Measurements from ENCODE around the gene C19orf12. TPM values are rescaled to one million over a fixed set of nuclear protein-coding genes. Genes with fewer than 3 reads are reported as not detected.

C19orf12 gene
- total RNA-seq, 1 donor from 2014 or later = 48.6 TPM

- intact Hi-C loops (cut with micrococcal nuclease) = loop anchor here (10.0 kb wide), 1 partner anchor 143 kb away; no protein-coding TSS in a partner anchor
- H3K27ac ChIP-seq (replicated peaks) = no peak overlapping the region
- DNase-seq = no peak
- no peak for TF ChIP-seq CTCF (IDR thresholded peaks at IDR 0.05; ENCODE audit: borderline replicate concordance)
- peaks cover 81% of the 10 kb centered on the region for H3K27me3 ChIP-seq (ENCODE audit: low read depth)
- no peaks in the 10 kb centered on the region for H3K36me3 ChIP-seq
- no peak overlapping the region for H3K4me3 ChIP-seq
- H3K4me1 ChIP-seq = no peaks in the 10 kb centered on the region
- H3K9me3 ChIP-seq (replicated peaks) = no peaks in the 10 kb centered on the region
Observed at GRCh38 chr19:29731331-29731850, 16.3 kb upstream of the C19orf12 start.

GRCh38 chr19:29727906-29728305 is 12.8 kb upstream of the C19orf12 start:
- H3K4me3 ChIP-seq = no peak overlapping the region
- intact Hi-C loops (cut with micrococcal nuclease) = no loop called here
- peaks cover 75% of the 10 kb centered on the region for H3K27me3 ChIP-seq (ENCODE audit: low read depth)

GRCh38 chr19:29724746-29725145 is 9.7 kb upstream of the C19orf12 start:
- TF ChIP-seq CTCF (IDR thresholded peaks at IDR 0.05; ENCODE audit: borderline replicate concordance) = no peak
- no peaks in the 10 kb centered on the region for H3K36me3 ChIP-seq
- H3K27ac ChIP-seq (replicated peaks) = no peak overlapping the region
- peak overlapping the region; percentile 57 for H3K4me3 ChIP-seq
- no peaks in the 10 kb centered on the region for H3K9me3 ChIP-seq (replicated peaks)
- intact Hi-C loops (cut with micrococcal nuclease) = no loop called here
- H3K27me3 ChIP-seq (ENCODE audit: low read depth) = peaks cover 50% of the 10 kb centered on the region
- H3K4me1 ChIP-seq = peaks cover 14% of the 10 kb centered on the region
- DNase-seq = no peak

More at GRCh38 chr19:29727906-29728305, 12.8 kb upstream of the C19orf12 start:
- no peak overlapping the region for H3K27ac ChIP-seq (replicated peaks)
- H3K9me3 ChIP-seq (replicated peaks) = no peaks in the 10 kb centered on the region
- no peak for TF ChIP-seq CTCF (IDR thresholded peaks at IDR 0.05; ENCODE audit: borderline replicate concordance)
- no peak for DNase-seq
- no peaks in the 10 kb centered on the region for H3K36me3 ChIP-seq
- peaks cover 14% of the 10 kb centered on the region for H3K4me1 ChIP-seq

DNA sequence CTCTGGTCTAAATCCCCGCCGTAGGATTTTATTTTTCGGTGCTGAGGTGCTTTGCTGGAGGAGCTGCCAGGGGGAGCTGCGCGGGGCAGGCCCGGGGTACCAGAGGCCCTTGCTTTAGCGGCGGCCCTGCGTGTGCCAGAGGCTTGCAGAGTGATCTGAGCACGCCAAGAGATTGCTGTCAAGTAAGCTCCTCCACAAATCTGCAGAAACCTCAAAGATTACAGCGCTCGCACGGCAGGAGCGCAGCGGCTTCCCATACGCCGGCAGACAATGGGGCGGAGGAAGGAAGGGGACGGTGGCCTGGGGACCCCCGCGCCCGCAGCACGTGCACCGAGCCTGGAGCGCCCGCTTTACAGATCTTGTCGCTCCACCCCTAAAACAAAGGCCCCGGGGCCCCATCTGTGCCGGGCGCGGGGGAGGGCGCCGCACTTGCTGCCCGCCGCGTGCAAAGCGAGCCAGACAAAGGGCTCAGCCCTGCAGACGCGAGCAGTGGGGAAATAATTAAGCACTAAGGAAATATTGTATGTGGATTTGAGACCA is 9.1 kb upstream of the C19orf12 start:
- TF ChIP-seq CTCF (IDR thresholded peaks at IDR 0.05; ENCODE audit: borderline replicate concordance) = no peak
- H3K27ac ChIP-seq (replicated peaks) = no peak overlapping the region
- peaks cover 14% of the 10 kb centered on the region for H3K4me1 ChIP-seq
- peak overlapping the region; percentile 57 for H3K4me3 ChIP-seq
- H3K36me3 ChIP-seq = no peaks in the 10 kb centered on the region
- intact Hi-C loops (cut with micrococcal nuclease) = no loop called here
- DNase-seq = no peak
- H3K27me3 ChIP-seq (ENCODE audit: low read depth) = peaks cover 45% of the 10 kb centered on the region
- no peaks in the 10 kb centered on the region for H3K9me3 ChIP-seq (replicated peaks)

- H3K27ac ChIP-seq (replicated peaks) = no peak overlapping the region
- H3K27me3 ChIP-seq (ENCODE audit: low read depth) = no peaks in the 10 kb centered on the region
- intact Hi-C loops (cut with micrococcal nuclease) = loop anchor here (2.0 kb wide), 1 partner anchor 106 kb away; no protein-coding TSS in a partner anchor
- peaks cover 47% of the 10 kb centered on the region for H3K4me1 ChIP-seq
- no peaks in the 10 kb centered on the region for H3K36me3 ChIP-seq
- no peaks in the 10 kb centered on the region for H3K9me3 ChIP-seq (replicated peaks)
- H3K4me3 ChIP-seq = no peak overlapping the region
- no peak for DNase-seq
- no peak for TF ChIP-seq CTCF (IDR thresholded peaks at IDR 0.05; ENCODE audit: borderline replicate concordance)
Observed at GRCh38 chr19:29717051-29717450, 2.0 kb upstream of the C19orf12 start.
